ENCODE measurements around the gene ZER1.

DNA sequence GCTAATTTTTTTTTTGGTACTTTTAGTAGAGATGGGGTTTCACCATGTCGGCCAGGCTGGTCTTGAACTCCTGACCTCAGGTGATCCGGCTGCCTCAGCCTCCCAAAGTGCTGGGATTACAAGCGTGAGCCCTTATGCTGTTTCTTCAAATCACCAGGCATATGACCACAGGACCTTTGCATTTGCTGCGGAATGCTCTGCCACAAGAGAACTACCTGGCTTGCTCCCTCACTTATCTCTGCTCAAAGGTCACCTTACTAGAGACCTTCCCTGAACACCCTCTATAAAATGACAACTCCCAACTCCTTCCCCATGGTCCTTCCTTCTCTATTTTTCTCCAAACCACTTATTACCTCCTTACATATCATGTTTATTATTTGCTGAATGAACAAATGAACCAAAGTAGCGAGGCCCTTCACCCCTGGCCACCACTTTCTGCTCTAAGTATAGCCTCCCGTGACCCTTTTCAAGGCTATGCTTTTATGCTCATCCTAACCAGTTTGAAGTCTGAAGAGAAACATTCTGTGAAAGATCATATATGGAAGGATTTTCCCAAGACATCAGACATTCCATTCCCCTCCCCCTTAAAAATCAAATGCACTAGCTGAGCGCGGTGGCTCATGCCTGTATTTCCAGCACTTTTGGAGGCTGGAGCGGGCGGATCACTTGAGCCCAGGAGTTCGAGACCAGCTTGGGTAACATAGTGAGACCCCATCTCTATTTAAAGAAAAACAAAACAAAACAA is 1.3 kb downstream of the ZER1 start:
- TF ChIP-seq, protein P1, sequence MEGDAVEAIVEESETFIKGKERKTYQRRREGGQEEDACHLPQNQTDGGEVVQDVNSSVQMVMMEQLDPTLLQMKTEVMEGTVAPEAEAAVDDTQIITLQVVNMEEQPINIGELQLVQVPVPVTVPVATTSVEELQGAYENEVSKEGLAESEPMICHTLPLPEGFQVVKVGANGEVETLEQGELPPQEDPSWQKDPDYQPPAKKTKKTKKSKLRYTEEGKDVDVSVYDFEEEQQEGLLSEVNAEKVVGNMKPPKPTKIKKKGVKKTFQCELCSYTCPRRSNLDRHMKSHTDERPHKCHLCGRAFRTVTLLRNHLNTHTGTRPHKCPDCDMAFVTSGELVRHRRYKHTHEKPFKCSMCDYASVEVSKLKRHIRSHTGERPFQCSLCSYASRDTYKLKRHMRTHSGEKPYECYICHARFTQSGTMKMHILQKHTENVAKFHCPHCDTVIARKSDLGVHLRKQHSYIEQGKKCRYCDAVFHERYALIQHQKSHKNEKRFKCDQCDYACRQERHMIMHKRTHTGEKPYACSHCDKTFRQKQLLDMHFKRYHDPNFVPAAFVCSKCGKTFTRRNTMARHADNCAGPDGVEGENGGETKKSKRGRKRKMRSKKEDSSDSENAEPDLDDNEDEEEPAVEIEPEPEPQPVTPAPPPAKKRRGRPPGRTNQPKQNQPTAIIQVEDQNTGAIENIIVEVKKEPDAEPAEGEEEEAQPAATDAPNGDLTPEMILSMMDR (IDR thresholded peaks at IDR 0.05; ENCODE audit: poor library complexity, severe bottlenecking): no peak
- no peak for TF ChIP-seq EP300 (conservative IDR thresholded peaks at IDR 0.05; ENCODE audit: poor library complexity, severe bottlenecking)
- TF ChIP-seq, protein P2, sequence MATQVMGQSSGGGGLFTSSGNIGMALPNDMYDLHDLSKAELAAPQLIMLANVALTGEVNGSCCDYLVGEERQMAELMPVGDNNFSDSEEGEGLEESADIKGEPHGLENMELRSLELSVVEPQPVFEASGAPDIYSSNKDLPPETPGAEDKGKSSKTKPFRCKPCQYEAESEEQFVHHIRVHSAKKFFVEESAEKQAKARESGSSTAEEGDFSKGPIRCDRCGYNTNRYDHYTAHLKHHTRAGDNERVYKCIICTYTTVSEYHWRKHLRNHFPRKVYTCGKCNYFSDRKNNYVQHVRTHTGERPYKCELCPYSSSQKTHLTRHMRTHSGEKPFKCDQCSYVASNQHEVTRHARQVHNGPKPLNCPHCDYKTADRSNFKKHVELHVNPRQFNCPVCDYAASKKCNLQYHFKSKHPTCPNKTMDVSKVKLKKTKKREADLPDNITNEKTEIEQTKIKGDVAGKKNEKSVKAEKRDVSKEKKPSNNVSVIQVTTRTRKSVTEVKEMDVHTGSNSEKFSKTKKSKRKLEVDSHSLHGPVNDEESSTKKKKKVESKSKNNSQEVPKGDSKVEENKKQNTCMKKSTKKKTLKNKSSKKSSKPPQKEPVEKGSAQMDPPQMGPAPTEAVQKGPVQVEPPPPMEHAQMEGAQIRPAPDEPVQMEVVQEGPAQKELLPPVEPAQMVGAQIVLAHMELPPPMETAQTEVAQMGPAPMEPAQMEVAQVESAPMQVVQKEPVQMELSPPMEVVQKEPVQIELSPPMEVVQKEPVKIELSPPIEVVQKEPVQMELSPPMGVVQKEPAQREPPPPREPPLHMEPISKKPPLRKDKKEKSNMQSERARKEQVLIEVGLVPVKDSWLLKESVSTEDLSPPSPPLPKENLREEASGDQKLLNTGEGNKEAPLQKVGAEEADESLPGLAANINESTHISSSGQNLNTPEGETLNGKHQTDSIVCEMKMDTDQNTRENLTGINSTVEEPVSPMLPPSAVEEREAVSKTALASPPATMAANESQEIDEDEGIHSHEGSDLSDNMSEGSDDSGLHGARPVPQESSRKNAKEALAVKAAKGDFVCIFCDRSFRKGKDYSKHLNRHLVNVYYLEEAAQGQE (IDR thresholded peaks at IDR 0.05; ENCODE audit: borderline replicate concordance): no peak

All from neural cell (in vitro differentiated cells).